ENCODE data around the gene DGCR8. TPM values are rescaled to one million over a fixed set of nuclear protein-coding genes. Genes with fewer than 3 reads are reported as not detected.

Gene DGCR8
- total RNA-seq, 4 donors from 2014 or later, result 13.7 to 33.8 (median 18.7) TPM

DNA sequence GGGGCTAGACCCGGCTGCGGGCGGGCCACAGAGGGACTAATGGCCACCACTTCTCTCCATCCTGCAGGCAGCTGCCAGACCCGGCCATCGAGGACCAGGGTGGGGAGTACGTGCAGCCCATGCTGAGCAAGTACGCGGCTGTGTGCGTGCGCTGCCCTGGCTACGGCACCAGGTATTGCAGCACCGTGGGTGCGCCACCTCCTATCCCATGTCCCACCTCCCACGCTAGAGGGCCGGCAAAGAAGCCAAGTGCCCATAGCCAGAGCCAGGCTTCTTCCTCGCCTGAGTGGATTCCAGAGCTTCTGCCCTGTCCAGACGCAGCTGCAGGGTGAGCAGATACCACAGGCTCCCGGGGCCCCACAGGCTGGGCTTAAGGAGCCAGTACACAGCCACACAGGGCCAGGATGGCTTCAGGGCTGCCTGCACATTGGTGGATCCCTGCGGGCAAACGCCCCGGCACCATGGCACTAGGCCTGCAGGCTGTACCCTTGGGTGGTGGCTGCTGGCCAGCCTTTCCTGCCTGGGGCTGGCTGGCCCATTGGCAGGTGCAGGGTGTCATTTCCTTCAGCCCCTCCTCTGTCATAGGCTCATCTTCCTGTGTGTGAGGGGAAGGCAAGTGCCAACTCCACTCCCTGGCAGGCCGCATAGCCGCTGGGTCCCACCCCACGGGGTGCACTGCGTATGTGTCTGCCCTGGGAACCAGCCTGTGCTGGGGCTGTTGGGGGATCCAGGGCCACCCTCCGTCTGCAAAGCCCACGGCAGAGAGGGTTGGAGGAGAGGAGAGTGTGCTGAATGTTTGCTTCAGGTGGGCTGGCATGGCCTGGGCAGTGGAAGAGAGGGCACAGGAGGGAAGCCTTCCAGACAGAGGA, 16.5 kb upstream of the DGCR8 start:
- intact Hi-C loops (cut with DNase I), result no loop called here
- H3K27me3 ChIP-seq, result no peaks in the 10 kb centered on the region
- TF ChIP-seq, protein P1, sequence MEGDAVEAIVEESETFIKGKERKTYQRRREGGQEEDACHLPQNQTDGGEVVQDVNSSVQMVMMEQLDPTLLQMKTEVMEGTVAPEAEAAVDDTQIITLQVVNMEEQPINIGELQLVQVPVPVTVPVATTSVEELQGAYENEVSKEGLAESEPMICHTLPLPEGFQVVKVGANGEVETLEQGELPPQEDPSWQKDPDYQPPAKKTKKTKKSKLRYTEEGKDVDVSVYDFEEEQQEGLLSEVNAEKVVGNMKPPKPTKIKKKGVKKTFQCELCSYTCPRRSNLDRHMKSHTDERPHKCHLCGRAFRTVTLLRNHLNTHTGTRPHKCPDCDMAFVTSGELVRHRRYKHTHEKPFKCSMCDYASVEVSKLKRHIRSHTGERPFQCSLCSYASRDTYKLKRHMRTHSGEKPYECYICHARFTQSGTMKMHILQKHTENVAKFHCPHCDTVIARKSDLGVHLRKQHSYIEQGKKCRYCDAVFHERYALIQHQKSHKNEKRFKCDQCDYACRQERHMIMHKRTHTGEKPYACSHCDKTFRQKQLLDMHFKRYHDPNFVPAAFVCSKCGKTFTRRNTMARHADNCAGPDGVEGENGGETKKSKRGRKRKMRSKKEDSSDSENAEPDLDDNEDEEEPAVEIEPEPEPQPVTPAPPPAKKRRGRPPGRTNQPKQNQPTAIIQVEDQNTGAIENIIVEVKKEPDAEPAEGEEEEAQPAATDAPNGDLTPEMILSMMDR (IDR thresholded peaks at IDR 0.05), result peak in 5 of 6 experiments; percentile 26 to 72 (median 48)
- no peak for TF ChIP-seq POLR2A (IDR thresholded peaks at IDR 0.05)
- no peak overlapping the region for H3K4me3 ChIP-seq
- H3K4me1 ChIP-seq, result peaks cover 17 to 38% (median 30%) of the 10 kb centered on the region in 3 donors
- H3K9me3 ChIP-seq, result no peaks in the 10 kb centered on the region
- 45 to 73% methylated on average over 4 to 6 of the region's 27 CpGs for WGBS, 2 donors
- no peak for DNase-seq
- peaks cover 7 to 53% (median 18%) of the 10 kb centered on the region in 3 donors for H3K36me3 ChIP-seq
- H3K27ac ChIP-seq, result peak overlapping the region; percentile 26 to 83 (median 70)

DNA sequence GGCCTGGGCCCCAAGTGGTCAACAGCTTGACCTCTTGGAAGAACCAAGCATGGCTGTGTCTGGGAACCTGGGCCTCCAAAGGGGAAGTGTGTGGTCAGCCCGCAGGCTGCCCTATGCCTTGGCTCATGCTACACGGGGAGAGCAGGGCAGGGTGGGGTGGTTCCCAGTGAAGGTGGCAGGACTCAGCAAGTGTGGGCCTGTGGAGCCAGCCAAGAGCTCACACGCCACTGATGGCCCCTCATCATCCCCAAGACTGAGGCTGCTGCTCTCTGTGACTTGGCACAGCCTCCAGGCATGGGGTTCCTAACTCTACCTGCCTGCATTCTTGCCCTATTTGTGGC, 15.9 kb upstream of the DGCR8 start:
- Histone ChIP-seq H3K27ac (peak overlapping the region in 2 of 4 donors; percentile 60 to 83), H3K4me3 (no peak overlapping the region), H3K27me3 (no peaks in the 10 kb centered on the region), H3K4me1 (peaks cover 17 to 38% (median 30%) of the 10 kb centered on the region in 3 donors), H3K9me3 (no peaks in the 10 kb centered on the region), H3K36me3 (peaks cover 7 to 53% (median 18%) of the 10 kb centered on the region in 3 donors)
- intact Hi-C loops (cut with DNase I), result no loop called here
- DNase-seq, result no peak
- TF ChIP-seq POLR2A (IDR thresholded peaks at IDR 0.05), result no peak
- TF ChIP-seq, protein P1 (IDR thresholded peaks at IDR 0.05), result no peak
- WGBS, 2 donors, result 60% methylated on average over 1 of the region's 3 CpGs; no CpG with 5 or more reads in 1 of the 2 donors

DNA sequence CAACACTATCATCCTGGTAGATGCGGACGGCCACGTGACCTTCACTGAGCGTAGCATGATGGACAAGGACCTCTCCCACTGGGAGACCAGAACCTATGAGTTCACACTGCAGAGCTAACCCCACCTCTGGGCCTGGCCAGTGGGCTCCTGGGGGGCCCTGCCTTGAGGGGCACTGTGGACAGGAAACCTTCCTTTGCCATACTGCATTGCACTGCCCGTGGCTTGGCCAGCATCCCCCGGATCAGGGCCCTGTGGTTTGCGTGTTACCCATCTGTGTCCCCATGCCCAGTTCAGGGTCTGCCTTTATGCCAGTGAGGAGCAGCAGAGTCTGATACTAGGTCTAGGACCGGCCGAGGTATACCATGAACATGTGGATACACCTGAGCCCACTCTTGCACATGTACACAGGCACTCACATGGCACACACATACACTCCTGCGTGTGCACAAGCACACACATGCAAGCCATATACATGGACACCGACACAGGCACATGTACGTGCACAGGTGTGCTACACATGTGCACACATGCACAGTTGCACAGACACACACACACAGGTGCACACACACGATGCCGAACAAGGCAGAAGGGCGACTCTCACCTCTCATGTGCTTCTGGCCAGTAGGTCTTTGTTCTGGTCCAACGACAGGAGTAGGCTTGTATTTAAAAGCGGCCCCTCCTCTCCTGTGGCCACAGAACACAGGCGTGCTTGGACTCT, 15.3 kb upstream of the DGCR8 start:
- intact Hi-C loops (cut with DNase I), result no loop called here
- no peak for TF ChIP-seq POLR2A (IDR thresholded peaks at IDR 0.05)
- TF ChIP-seq, protein P1 (IDR thresholded peaks at IDR 0.05), result no peak
- 83 to 89% methylated on average over 8 to 10 of the region's 18 CpGs for WGBS, 2 donors
- Histone ChIP-seq H3K4me1 (peaks cover 17 to 38% (median 30%) of the 10 kb centered on the region in 3 donors), H3K27ac (no peak overlapping the region), H3K27me3 (no peaks in the 10 kb centered on the region), H3K9me3 (no peaks in the 10 kb centered on the region), H3K4me3 (no peak overlapping the region), H3K36me3 (peaks cover 7 to 53% (median 18%) of the 10 kb centered on the region in 3 donors)
- no peak for DNase-seq

DNA sequence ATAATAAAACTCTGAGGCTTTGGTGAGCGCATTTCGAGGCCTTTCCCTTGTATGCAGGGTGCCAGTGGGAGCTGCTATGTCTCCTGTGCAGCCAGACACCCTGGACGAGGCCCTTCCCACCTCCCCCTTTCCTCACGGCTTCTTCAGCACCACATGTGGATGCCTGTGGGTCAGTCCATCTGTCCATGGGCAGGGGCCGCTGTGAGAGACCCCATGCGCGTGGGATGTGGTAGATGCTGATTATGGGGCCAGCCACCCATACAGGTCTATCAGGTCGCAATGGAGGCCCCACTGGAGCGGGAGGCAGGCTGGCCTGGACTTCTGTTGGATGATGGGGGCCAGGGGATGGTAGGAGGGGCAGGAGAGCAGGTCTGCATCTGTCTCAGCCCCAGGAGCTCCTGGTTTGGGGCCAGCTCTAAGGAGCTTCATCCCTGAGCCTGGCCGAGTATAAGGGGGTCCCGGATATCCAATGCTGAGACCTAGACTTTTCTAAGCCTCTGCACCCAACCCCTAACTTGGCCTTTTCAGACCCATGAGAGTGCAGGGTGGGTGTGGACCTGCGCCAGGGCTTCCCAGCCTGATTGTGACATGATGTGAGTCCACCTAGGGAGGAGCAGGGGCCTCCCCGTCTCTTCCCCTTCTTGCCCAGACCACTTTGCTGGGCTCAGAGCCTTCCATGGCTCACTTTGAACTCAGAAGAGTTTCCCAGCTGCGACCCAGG, 14.0 kb upstream of the DGCR8 start:
- 73 to 90% methylated on average over 4 to 5 of the region's 14 CpGs for WGBS, 2 donors
- intact Hi-C loops (cut with DNase I), result no loop called here
- Histone ChIP-seq H3K27ac (no peak overlapping the region), H3K9me3 (no peaks in the 10 kb centered on the region), H3K4me1 (peaks cover 17 to 37% (median 30%) of the 10 kb centered on the region in 3 donors), H3K36me3 (peaks cover 7 to 46% (median 18%) of the 10 kb centered on the region in 3 donors), H3K27me3 (no peaks in the 10 kb centered on the region), H3K4me3 (no peak overlapping the region)
- no peak for DNase-seq
- TF ChIP-seq, protein P1 (IDR thresholded peaks at IDR 0.05), result no peak
- TF ChIP-seq POLR2A (IDR thresholded peaks at IDR 0.05), result no peak

Data from esophagus squamous epithelium (tissue), 5 donors.